D341Med (cell line): ENCODE results near the gene NNMT.

Experiments
- DNase-seq: peaks from one replicate; pipeline ENCODE4 v3.0.0; 2012; ENCODE audit warnings: low spot score

Gene NNMT

DNA sequence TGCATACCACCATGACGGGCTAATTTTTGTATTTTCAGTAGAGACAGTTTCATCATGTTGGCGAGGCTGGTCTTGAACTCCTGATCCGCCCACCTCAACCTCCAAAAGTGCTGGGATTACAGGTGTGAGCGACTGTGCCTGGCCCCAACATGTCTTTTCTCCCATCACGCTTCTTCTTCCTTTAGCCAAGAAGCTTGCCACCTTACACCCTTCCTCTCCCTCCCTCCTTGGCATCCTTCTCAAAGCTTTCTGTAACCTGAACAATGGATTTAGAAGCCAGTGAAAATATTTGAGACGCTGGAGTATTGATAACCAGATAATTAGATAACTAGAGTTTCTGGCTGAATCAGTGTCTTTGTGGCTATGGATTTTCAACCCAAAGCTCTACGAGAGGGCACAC is 11.3 kb upstream of the NNMT start:
- no peak for DNase-seq

DNA sequence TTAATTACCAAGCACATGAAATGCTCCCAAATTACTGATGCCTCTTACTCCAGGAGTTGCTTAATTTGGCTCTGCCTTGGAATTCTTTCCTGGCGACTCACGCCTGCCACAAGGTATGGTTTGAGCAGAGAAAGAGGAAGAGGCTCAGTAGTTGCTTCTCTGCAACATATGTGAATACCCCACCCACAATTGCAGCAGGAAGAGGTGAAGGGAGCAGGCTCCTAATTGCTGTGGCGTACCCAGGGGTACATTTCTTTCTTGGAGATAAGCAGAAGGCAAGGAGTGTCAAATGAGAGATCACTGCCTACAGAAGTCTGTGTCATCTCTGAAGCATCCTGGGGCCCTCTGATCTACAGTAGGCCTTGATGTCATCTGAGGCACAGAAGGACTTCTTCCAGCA is 10.6 kb upstream of the NNMT start:
- no peak for DNase-seq

- no peak for DNase-seq
These were observed 10.0 kb upstream of the NNMT start for GRCh38 chr11:114286229-114286628.

DNA sequence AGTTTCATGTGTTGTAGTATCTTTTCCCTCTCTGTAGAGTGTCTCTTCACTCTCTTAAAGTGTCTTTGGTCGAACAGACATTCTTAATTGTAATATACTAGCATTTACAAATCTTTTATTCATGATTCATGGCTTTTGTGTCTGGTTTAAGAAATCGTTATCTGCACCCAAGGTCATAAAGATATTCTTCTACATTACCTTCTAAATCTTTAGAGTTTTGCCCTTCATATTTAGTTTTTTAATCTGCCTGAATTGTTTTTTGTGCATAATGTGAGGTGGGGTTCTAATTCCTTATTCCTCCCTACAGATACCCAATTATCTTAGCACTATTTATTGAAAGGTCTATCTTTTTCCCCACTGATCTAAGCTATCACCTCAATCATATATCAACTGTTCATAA is 9.0 kb upstream of the NNMT start:
- DNase-seq = no peak

DNA sequence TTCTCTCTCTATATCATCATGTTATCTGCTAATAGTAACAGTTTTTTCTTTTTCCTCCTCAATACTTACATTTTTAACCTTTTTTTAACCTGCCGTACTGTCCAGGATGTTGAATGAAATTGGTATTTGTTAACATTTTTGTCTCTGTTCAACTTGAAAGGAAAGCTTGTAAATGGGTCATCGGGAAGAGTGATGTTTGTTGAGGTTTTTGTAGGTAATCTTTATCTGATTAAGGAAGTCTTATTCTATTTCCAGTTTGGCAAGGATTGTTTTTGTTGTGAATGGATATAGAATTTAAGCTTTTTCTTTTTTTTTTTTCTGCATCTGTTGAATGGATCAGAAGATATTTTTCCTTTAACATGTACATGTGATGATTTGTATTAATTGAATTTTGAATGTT is 8.1 kb upstream of the NNMT start:
- no peak for DNase-seq

DNA sequence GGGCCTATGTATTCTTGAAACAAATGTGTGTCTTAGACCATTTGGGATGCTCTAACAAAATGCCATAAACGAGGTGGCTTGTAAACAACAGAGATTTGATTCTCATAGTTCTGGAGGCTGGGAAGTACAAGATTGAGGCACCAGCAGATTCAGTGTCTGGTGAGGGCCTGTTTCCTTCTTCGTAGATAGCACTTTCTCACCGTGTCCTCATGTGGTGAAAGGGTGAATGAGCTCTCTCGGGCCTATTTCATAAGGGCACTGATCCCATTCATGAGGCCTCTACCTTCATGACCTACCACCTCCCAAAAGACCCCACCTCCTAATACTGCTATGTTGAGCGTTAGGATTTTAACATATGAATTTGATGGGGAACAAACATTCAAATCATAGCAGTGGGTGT is 6.4 kb upstream of the NNMT start:
- DNase-seq = no peak

DNA sequence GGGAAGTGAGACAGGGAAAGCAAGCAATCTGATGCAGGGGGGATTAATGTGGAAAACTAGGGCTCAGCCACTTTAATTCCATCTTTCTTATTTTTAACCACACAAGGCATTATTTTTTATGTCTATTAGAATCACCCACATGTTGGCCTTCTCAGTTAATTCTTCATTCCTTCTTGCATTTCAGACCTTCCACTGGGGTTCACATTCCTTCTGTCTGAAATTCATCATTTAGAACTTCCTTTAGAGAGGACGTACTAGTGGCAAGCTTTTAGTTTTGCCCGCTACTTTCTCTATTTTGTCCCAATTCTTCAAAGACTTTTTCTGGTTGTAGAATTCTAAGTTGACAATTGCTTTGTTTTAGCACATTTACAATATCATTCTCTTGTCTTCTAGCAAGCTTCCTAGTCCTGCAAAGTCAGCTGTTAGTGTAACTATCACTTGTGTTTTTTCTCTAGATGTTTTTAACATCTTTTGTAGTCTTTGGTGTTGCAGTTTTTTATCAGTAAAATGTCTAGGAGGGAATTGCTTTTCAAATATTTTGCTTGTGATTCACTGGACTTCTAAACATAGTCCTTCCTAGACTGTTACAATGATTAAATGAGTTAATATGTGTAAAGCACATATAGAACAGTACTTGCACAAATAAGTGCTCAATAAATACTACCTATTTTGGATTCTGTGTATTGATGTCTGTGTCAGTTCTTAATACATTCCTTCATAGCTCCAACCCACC is 5.5 kb upstream of the NNMT start:
- DNase-seq = no peak

GRCh38 chr11:114291381-114291780 is 4.8 kb upstream of the NNMT start:
- DNase-seq = no peak

- no peak for DNase-seq
These were observed 4.1 kb upstream of the NNMT start for GRCh38 chr11:114291842-114292680.

- no peak for DNase-seq
These were observed 2.9 kb upstream of the NNMT start for GRCh38 chr11:114293201-114293711.

DNA sequence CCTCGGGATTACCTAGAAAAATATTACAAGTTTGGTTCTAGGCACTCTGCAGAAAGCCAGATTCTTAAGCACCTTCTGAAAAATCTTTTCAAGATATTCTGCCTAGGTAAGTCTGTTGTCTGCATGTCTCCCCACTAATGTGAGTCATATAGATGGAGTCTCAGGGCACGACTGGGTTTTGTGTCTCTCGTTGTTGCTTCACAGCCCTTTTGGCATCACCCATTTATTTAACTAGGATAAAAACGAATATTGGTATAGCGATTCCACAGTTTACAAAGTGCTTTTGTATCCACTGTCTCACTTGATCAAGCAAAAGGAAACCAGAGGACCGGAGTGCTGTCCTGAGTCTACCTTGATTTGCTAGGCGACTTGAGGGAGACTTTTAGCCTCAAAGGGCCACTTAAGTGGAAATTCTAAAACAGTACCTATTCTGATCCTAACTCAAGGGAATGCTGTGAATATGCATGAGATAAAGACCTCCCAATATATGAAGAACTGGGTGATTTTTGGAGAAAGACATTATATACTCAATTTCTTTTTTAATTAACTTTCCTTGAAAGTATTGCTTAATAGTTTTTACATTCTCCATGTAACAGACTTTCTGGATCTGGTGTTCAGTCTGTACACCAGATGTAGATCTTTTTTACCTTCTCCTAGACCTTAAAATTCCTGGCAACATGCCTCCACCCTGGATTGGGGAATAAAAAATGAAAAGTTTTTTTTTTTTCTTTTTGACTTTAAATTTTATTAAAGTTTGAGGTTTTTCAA is 590 bp downstream of the NNMT start:
- no peak for DNase-seq

GRCh38 chr11:114297806-114298709 is 1.9 kb downstream of the NNMT start:
- DNase-seq = no peak

DNA sequence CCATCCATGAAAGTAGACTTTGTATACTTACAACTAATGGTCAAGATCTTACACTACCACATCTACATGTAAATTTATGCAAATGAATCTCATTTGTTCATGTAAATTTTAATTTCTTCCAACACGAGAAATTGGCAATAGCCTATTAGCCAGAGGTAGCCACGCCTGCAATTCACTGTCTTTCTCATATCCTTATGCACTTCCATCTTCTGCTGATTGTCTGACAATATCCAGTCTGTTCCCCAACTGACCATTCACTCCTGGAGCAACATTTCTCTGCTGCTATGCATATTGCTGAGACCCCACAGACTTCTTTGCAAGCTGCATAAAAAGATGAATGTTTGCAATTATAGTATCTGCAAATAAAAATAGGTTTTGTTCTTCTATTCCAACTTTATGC is 2.5 kb downstream of the NNMT start:
- no peak for DNase-seq

DNA sequence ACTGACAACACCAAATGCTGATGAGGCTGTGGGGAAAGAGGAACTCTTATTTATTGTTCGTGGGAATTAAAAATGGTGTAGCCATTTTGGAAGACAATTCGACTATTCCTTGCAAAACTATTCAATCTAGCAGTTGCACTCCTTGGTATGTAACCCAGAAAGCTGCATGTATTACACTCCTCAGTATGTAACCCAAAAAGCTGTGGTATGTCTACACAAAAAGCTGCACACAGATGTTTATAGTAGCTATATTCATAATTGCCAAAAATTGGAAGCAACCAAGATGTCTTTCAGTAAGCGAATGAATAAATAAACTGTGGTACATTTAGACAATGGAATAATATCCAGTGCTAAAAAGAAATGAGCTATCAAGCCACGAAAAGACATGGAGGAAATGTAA is 4.9 kb downstream of the NNMT start:
- no peak for DNase-seq

- no peak for DNase-seq
These were observed 5.7 kb downstream of the NNMT start for GRCh38 chr11:114301927-114302326.

GRCh38 chr11:114302663-114303062 is 6.5 kb downstream of the NNMT start:
- DNase-seq = no peak

DNA sequence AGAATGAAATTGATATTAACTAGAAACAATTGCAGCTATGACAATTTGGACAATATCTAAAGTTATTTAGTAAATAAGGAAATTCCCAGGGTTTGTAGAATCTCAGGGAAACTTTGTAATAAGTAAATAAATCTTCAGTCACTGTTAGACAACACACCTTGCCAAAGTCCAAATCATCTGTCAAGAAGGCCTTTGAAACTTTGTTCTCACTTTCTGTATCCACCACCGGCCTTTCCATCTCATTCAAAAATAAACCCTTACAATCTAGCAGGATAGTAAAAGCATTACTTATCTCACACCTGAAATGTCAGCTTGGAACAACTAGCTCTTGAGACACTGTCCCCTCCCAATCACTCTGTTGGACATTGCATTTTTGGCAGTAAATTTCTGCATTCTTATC is 7.9 kb downstream of the NNMT start:
- no peak for DNase-seq

GRCh38 chr11:114304969-114305368 is 8.8 kb downstream of the NNMT start:
- no peak for DNase-seq

DNA sequence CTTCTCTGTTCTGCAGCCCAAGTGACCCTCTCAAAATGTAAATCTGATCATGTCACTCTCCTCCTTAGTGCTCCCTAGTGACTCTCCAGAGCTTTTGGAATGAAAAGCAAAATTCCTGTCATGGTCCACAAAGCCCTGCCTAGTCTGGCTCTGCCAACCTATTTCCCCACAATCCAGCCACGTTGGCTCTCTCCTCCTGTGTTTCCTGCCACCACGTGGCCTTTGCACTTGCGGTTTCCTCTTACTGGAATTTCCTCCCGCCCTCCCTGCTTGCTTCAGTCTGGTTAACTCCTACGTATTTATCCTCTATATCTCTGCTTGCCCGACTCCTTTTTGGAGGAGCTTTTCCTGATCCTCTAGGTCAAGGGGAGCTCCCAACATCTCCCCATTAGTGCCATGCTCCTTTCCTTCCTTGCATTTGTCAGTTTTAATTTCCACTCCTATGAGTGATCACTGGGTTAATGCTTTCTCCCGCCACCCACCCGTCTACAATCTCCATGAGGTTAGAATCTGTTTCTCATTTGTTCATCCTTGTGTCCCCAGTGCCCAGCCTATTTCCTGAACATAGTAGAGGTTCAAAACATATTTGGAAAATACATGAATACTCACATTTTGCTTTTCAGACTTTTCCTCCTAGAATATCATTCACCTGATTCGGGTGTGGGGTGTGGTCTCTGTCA is 11.5 kb downstream of the NNMT start:
- DNase-seq = no peak

DNA sequence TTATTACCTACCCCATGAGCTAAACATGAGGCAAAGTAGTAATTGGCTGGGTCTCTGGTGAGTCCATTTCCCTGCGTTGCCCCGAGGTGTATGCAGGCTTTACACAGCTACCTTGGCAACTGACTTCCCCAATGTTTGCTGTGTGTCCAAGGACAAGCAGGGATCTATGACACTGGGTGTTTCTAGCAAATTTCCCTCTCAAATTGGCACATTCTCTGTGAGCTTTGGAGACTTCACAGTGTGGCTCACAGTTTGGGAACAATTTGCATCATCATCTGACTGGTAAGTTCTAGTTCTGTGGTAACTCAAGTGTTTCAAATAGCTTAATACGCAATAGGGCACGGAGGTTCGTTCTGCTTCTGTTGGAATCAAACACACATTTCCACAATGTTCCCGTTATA is 12.5 kb downstream of the NNMT start:
- no peak for DNase-seq

- DNase-seq = no peak
These were observed 13.3 kb downstream of the NNMT start for GRCh38 chr11:114309517-114309916.
